RWPE1 (cell line): ENCODE measurements around the gene KDM7A.

Experiments used
- CTCF ChIA-PET: fragments of 350-600 bp; sonication (Branson Sonifier 250); formaldehyde crosslinking; extraction: SDS; loops from one replicate; lab custom pipeline; 2021; lab: Yijun Ruan, JAX
- POLR2A ChIA-PET: fragments of 400-600 bp; formaldehyde crosslinking; extraction: SDS; loops from one replicate; lab custom pipeline; 2020; ENCODE audit warnings: antibody characterized with exemption; ENCODE audit not compliant: low non-redundant PET; lab: Yijun Ruan, JAX
- DNase-seq: peaks from one replicate; pipeline ENCODE4 v3.0.0; 2012; ENCODE audit warnings: low spot score
- H3K27ac ChIP-seq: fragments of 450-650 bp; 2 replicates; pipeline ENCODE4 v1.5.1; 2017
- TF ChIP-seq, protein P1 (sequence below): fragments of 450-650 bp; conservative IDR thresholded peaks from 2 replicates; pipeline ENCODE4 v1.5.1; 2017; ENCODE audit warnings: low read depth, mild to moderate bottlenecking

KDM7A gene

DNA sequence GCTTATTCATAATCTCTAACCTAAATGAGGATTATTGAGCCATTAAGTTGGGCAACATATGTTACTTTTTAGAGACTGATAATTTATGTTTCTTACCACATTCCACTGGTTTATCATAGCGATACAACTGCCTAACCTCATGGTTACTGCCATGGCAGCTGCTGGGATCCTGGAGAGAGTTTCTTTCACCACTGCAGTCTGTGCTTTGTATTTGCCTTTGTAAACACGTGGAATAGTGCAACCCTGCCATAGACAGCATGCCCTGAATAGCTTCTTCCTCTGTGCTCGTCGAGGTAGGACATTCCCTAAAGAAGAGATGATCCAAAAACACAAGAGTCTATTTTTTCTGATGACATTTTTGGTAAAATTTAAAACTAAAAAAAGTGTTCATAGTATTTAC is 80.3 kb downstream of the KDM7A start:
- ChIA-PET CTCF (no interaction called here), POLR2A (no interaction called here)
- TF ChIP-seq, protein P1, sequence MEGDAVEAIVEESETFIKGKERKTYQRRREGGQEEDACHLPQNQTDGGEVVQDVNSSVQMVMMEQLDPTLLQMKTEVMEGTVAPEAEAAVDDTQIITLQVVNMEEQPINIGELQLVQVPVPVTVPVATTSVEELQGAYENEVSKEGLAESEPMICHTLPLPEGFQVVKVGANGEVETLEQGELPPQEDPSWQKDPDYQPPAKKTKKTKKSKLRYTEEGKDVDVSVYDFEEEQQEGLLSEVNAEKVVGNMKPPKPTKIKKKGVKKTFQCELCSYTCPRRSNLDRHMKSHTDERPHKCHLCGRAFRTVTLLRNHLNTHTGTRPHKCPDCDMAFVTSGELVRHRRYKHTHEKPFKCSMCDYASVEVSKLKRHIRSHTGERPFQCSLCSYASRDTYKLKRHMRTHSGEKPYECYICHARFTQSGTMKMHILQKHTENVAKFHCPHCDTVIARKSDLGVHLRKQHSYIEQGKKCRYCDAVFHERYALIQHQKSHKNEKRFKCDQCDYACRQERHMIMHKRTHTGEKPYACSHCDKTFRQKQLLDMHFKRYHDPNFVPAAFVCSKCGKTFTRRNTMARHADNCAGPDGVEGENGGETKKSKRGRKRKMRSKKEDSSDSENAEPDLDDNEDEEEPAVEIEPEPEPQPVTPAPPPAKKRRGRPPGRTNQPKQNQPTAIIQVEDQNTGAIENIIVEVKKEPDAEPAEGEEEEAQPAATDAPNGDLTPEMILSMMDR, result no peak
- H3K27ac ChIP-seq, result no peak overlapping the region
- no peak for DNase-seq

DNA sequence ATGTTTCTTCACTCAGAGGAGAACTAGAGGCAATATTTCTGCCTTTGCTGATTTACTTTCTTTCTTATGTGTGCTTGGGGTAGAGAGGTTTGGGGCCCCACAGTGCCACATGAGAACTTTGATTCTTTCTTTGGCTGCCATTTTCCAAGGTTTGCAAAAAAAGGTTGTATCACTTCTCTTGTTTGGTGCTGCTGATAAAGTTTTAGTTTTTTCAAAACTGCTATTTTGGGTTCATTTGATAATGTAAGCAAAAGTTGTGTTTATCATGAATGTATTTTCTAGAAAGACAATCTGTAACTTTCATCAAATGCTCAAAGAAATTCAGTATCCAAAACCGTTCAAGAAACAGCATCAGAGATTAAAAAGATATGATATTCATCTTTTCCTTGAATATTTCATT is 83.4 kb downstream of the KDM7A start:
- no peak overlapping the region for H3K27ac ChIP-seq
- TF ChIP-seq, protein P1, result no peak
- DNase-seq, result no peak
- ChIA-PET POLR2A (no interaction called here), CTCF (no interaction called here)

DNA sequence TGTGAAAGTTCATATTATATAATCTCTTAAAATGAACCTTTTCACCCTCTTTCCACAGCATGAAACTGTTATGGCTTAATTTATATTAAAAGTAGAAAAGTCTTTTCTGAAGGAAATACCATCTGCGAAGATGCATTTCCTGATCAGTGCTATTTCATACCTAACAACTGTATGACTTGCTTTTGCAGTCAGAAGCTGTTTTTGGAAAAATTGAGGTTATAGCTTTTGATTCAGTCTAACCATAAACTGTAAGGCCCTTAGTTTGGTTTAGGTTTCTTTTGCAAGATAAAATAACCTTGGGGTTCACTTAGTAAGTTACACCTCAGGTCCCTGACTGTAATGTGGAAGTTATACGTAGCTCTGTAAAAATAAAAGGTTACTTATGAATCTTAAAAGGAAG is 91.3 kb downstream of the KDM7A start:
- no peak for DNase-seq
- CTCF ChIA-PET, result no interaction called here
- TF ChIP-seq, protein P1, result no peak
- POLR2A ChIA-PET, result no interaction called here
- H3K27ac ChIP-seq, result no peak overlapping the region

DNA sequence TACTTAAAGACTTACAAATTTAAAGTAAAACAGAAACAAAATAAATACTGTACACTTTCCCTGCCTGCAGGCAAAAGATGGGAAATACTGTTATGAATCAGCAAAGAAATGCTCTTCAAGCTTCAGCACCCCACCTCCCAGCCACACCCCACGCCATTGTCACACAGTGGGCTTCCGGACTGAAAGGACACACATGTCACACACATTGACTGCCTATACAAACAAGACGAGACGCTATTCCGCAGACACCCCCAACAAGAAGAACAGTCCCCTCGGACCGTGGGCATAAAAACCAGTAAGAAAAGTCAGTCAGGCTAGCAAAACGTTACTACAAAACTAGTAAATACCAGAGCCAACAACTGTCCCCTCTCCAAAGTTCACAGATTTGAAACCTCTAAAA is 91.8 kb downstream of the KDM7A start:
- POLR2A ChIA-PET, result no interaction called here
- TF ChIP-seq, protein P1, result no peak
- no peak for DNase-seq
- no peak overlapping the region for H3K27ac ChIP-seq
- CTCF ChIA-PET, result interaction anchor here (0.7 kb wide), 1 partner anchor 78 kb away, joined by 3 read pairs; no protein-coding TSS in a partner anchor

DNA sequence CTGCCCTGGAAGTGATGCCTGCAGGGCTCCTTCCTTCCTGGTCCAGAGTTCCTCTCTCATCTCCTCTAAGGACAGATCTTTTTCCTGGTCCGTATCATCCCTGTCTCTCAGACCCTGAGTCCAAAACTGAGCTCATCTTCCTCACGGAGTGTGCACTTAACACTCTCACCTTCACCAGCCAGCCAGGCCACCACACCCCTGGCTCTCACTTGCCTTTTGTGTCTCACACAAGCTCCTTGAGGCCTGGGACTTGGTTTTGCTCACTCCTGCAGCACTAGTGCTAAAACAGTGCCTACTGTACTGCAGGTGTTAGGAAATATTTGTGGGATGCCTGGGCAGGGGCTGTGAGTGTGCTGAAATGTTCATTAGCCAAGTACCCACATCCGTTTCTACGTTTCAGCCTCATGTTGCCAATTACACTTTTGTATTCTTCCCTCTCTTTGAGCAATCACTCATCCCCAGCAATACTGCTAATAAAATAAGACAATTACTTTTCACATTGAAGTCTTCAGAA is 92.6 kb downstream of the KDM7A start:
- TF ChIP-seq, protein P1, result no peak
- CTCF ChIA-PET, result no interaction called here
- POLR2A ChIA-PET, result no interaction called here
- H3K27ac ChIP-seq, result no peak overlapping the region
- no peak for DNase-seq

DNA sequence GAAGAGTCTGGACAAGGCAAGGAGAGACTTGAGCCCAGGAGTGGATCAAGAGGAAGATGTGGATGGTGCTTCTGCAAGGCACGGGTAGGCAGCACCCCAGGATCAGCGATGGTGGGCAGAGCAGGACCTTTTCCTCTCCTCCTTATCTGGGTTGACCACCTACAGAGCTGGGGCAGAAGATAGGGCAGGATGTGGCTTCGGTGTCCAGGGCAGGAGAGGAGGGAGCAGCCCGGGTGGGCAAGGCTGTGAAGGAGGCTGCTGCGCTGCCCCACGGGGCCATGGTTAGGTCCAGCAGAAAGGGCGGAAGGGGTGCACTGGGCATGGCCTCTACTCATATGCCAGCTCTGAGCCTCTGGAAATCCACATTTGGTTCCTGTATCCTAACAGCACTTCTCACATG is 94.0 kb downstream of the KDM7A start:
- no peak for DNase-seq
- POLR2A ChIA-PET, result no interaction called here

More for the DNA sequence above, 94.0 kb downstream of the KDM7A start:
- no peak overlapping the region for H3K27ac ChIP-seq
- CTCF ChIA-PET, result no interaction called here
- TF ChIP-seq, protein P1, result no peak
